ENCODE data around the gene SEMA6B. TPM values are rescaled to one million over a fixed set of nuclear protein-coding genes. Genes with fewer than 3 reads are reported as not detected.

SEMA6B gene
- total and polyA plus RNA-seq, 10 of the 15 experiments (the other 5 are each of a cell fraction or from before 2014, with no cell fraction given), result 0.13 TPM; not detected in 9

DNA sequence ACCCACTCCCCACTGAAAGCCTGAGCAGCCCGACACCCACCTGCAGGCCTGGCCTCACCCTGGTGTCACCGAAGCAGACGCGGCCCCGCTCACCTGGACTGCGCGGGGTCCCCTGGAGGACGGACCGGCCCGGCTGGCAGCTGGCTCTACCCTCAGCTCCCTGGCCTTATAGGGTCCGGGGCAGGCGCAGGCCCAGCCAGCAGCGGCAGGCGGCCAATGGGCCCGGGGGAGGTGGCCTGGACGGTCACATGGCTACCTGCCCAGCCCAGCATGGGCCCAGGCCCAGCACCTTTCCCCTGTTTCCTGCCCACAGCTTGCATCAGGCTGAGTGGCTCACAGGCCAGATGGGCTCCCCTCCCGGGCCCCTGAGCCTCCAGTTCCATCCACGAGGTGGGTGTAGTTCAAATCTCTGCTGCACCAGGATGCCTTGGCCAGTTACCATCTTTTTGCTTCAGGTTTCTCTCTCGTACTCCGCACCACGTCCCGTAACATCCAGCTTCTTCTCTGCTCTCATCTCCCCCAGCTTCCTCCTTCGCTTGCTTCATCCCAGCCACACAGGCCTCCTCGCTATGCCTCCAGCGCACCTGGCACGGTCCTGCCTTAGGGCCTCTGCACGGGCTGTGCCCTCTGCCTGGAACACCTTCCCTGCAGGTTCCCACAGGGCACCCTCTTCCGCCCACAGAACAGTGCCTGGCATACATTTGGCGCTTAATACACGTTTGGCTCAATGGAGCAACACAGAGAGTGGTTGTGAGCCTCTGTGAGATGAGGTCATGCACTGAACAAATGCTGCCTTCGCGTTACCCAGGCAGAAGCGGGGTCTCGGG is 40.9 kb downstream of the SEMA6B start, which contains the start of gene PLIN4 (continued):
- TF ChIP-seq FOXM1 (IDR thresholded peaks at IDR 0.05; ENCODE audit: low read depth, low read length) (no peak), ASH2L (IDR thresholded peaks at IDR 0.05; ENCODE audit: borderline replicate concordance, low read depth) (no peak), BACH1 (IDR thresholded peaks at IDR 0.05; ENCODE audit: borderline replicate concordance) (no peak), EP300 (IDR thresholded peaks at IDR 0.05; ENCODE audit: borderline replicate concordance in 1 of 2, control insufficient read depth in 1 of 2, low read depth in 2 of 2, low read length in 2 of 2) (no peak)
- TF ChIP-seq, protein P1, sequence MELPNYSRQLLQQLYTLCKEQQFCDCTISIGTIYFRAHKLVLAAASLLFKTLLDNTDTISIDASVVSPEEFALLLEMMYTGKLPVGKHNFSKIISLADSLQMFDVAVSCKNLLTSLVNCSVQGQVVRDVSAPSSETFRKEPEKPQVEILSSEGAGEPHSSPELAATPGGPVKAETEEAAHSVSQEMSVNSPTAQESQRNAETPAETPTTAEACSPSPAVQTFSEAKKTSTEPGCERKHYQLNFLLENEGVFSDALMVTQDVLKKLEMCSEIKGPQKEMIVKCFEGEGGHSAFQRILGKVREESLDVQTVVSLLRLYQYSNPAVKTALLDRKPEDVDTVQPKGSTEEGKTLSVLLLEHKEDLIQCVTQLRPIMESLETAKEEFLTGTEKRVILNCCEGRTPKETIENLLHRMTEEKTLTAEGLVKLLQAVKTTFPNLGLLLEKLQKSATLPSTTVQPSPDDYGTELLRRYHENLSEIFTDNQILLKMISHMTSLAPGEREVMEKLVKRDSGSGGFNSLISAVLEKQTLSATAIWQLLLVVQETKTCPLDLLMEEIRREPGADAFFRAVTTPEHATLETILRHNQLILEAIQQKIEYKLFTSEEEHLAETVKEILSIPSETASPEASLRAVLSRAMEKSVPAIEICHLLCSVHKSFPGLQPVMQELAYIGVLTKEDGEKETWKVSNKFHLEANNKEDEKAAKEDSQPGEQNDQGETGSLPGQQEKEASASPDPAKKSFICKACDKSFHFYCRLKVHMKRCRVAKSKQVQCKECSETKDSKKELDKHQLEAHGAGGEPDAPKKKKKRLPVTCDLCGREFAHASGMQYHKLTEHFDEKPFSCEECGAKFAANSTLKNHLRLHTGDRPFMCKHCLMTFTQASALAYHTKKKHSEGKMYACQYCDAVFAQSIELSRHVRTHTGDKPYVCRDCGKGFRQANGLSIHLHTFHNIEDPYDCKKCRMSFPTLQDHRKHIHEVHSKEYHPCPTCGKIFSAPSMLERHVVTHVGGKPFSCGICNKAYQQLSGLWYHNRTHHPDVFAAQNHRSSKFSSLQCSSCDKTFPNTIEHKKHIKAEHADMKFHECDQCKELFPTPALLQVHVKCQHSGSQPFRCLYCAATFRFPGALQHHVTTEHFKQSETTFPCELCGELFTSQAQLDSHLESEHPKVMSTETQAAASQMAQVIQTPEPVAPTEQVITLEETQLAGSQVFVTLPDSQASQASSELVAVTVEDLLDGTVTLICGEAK (IDR thresholded peaks at IDR 0.05; ENCODE audit: borderline replicate concordance), result no peak
- TF ChIP-seq, protein P2, sequence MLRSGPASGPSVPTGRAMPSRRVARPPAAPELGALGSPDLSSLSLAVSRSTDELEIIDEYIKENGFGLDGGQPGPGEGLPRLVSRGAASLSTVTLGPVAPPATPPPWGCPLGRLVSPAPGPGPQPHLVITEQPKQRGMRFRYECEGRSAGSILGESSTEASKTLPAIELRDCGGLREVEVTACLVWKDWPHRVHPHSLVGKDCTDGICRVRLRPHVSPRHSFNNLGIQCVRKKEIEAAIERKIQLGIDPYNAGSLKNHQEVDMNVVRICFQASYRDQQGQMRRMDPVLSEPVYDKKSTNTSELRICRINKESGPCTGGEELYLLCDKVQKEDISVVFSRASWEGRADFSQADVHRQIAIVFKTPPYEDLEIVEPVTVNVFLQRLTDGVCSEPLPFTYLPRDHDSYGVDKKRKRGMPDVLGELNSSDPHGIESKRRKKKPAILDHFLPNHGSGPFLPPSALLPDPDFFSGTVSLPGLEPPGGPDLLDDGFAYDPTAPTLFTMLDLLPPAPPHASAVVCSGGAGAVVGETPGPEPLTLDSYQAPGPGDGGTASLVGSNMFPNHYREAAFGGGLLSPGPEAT (IDR thresholded peaks at IDR 0.05; ENCODE audit: low read depth), result no peak
- TF ChIP-seq, protein P3, sequence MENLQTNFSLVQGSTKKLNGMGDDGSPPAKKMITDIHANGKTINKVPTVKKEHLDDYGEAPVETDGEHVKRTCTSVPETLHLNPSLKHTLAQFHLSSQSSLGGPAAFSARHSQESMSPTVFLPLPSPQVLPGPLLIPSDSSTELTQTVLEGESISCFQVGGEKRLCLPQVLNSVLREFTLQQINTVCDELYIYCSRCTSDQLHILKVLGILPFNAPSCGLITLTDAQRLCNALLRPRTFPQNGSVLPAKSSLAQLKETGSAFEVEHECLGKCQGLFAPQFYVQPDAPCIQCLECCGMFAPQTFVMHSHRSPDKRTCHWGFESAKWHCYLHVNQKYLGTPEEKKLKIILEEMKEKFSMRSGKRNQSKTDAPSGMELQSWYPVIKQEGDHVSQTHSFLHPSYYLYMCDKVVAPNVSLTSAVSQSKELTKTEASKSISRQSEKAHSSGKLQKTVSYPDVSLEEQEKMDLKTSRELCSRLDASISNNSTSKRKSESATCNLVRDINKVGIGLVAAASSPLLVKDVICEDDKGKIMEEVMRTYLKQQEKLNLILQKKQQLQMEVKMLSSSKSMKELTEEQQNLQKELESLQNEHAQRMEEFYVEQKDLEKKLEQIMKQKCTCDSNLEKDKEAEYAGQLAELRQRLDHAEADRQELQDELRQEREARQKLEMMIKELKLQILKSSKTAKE (IDR thresholded peaks at IDR 0.05; ENCODE audit: low read depth, poor library complexity, severe bottlenecking), result no peak

Data from GM12878 (cell line).